GM12872 (cell line): ENCODE measurements around the gene IMMP2L.

Experiments used
- CTCF ChIP-seq: IDR thresholded peaks from 3 replicates; pipeline ENCODE4 v1.5.1; 2011; ENCODE audit warnings: low read depth, mild to moderate bottlenecking, low read length, moderate library complexity; ENCODE audit not compliant: insufficient read depth

The IMMP2L gene

GRCh38 chr7:111215550-111215949, 346.7 kb downstream of the IMMP2L start:
- TF ChIP-seq CTCF, result no peak

- no peak for TF ChIP-seq CTCF
Measured at GRCh38 chr7:111212857-111213523, 349.3 kb downstream of the IMMP2L start.

GRCh38 chr7:111210996-111211395, 351.3 kb downstream of the IMMP2L start:
- no peak for TF ChIP-seq CTCF

GRCh38 chr7:111210043-111210442, 352.2 kb downstream of the IMMP2L start:
- TF ChIP-seq CTCF, result no peak

GRCh38 chr7:111205251-111205650, 357.0 kb downstream of the IMMP2L start:
- no peak for TF ChIP-seq CTCF

- no peak for TF ChIP-seq CTCF
Measured at GRCh38 chr7:111202321-111202720, 360.0 kb downstream of the IMMP2L start.

GRCh38 chr7:111199643-111200042, 362.6 kb downstream of the IMMP2L start:
- no peak for TF ChIP-seq CTCF
